GM20431 (cell line): Measurements from ENCODE around the gene PSMD6.

ENCODE experiments used
- in situ Hi-C: fragments of 300-500 bp; cut with MseI, MboI; formaldehyde crosslinking; loops from one replicate; pipeline ENCODE4 v1.15.0; 2020; ENCODE audit warnings: low sequenced_read_pairs; ENCODE audit not compliant: unreplicated experiment

PSMD6 gene

GRCh38 chr3:63964681-63965485 is 58.4 kb downstream of the PSMD6 start:
- in situ Hi-C loops = no loop called here

- in situ Hi-C loops = no loop called here
Observed at GRCh38 chr3:63963496-63963895, 59.8 kb downstream of the PSMD6 start.

- in situ Hi-C loops = no loop called here
Observed at GRCh38 chr3:63961891-63962290, 61.4 kb downstream of the PSMD6 start.
